Progenitor cell of endocrine pancreas (in vitro differentiated cells): ENCODE results near the gene FAM111B. TPM values are rescaled to one million over a fixed set of nuclear protein-coding genes. Genes with fewer than 3 reads are reported as not detected.

Source experiments
- DNase-seq: peaks from one replicate; pipeline ENCODE4 v3.0.0; 2021; ENCODE audit warnings: low spot score; ENCODE audit not compliant: unreplicated experiment
- H3K27ac Mint-ChIP-seq: 2 replicates; pipeline ENCODE4 v1.8.0; 2021; ENCODE audit warnings: mild to moderate bottlenecking, moderate library complexity, mixed read lengths
- H3K27me3 Mint-ChIP-seq: 2 replicates; pipeline ENCODE4 v1.8.0; 2021; ENCODE audit warnings: mixed read lengths
- H3K36me3 Mint-ChIP-seq: 2 replicates; pipeline ENCODE4 v1.8.0; 2022; ENCODE audit warnings: mixed read lengths; ENCODE audit not compliant: insufficient read depth
- H3K4me1 Mint-ChIP-seq: 2 replicates; pipeline ENCODE4 v1.8.0; 2021; ENCODE audit warnings: low read depth, mixed read lengths
- H3K4me3 Mint-ChIP-seq: 2 replicates; pipeline ENCODE4 v1.8.0; 2021; ENCODE audit warnings: low read depth, mild to moderate bottlenecking, moderate library complexity, mixed read lengths
- H3K9me3 Mint-ChIP-seq: 2 replicates; pipeline ENCODE4 v1.8.0; 2021; ENCODE audit warnings: low read depth, mixed read lengths
- CTCF ChIP-seq: fragments of 200-600 bp; sonication (generic); IDR thresholded peaks from one replicate; pipeline ENCODE4 v1.5.0; 2021; ENCODE audit warnings: antibody characterized with exemption, mild to moderate bottlenecking; ENCODE audit not compliant: unreplicated experiment
- total RNA-seq: library from RNA; stranded (reverse); gene quantifications from 2 replicates; pipeline ENCODE4 v1.2.1, GENCODE V29; 2021

The FAM111B gene
- total RNA-seq, 1 donor from 2014 or later: 14.7 TPM

- DNase-seq: no peak
- Mint-ChIP-seq H3K9me3 (no peaks in the 10 kb centered on the region), H3K27ac (no peak overlapping the region), H3K4me3 (peak overlapping the region; percentile 88), H3K4me1 (peaks cover 40% of the 10 kb centered on the region), H3K27me3 (no peaks in the 10 kb centered on the region), H3K36me3 (peaks cover 10% of the 10 kb centered on the region)
- no peak for TF ChIP-seq CTCF
Measured at GRCh38 chr11:59145534-59145933, 38.5 kb downstream of the FAM111B start.

GRCh38 chr11:59151761-59152160 is 44.7 kb downstream of the FAM111B start:
- H3K27ac Mint-ChIP-seq: no peak overlapping the region
- no peak for DNase-seq
- H3K4me1 Mint-ChIP-seq: peaks cover 7% of the 10 kb centered on the region
- TF ChIP-seq CTCF: no peak
- H3K9me3 Mint-ChIP-seq: no peaks in the 10 kb centered on the region
- H3K27me3 Mint-ChIP-seq: peaks cover 1% of the 10 kb centered on the region
- no peak overlapping the region for H3K4me3 Mint-ChIP-seq
- peaks cover 22% of the 10 kb centered on the region for H3K36me3 Mint-ChIP-seq

GRCh38 chr11:59152312-59152951 is 45.4 kb downstream of the FAM111B start:
- H3K27ac Mint-ChIP-seq: no peak overlapping the region
- no peak for DNase-seq
- peaks cover 3% of the 10 kb centered on the region for H3K27me3 Mint-ChIP-seq
- peaks cover 2% of the 10 kb centered on the region for H3K4me1 Mint-ChIP-seq
- H3K4me3 Mint-ChIP-seq: no peak overlapping the region
- no peak for TF ChIP-seq CTCF
- H3K36me3 Mint-ChIP-seq: peaks cover 22% of the 10 kb centered on the region
- no peaks in the 10 kb centered on the region for H3K9me3 Mint-ChIP-seq

- Mint-ChIP-seq H3K9me3 (no peaks in the 10 kb centered on the region), H3K36me3 (peaks cover 17% of the 10 kb centered on the region), H3K27me3 (peaks cover 3% of the 10 kb centered on the region), H3K4me3 (no peak overlapping the region), H3K4me1 (no peaks in the 10 kb centered on the region), H3K27ac (no peak overlapping the region)
- TF ChIP-seq CTCF: no peak
- no peak for DNase-seq
Measured at GRCh38 chr11:59154610-59155009, 47.6 kb downstream of the FAM111B start.

- H3K27me3 Mint-ChIP-seq: peaks cover 12% of the 10 kb centered on the region
- no peak overlapping the region for H3K4me3 Mint-ChIP-seq
- TF ChIP-seq CTCF: no peak
- no peak for DNase-seq
- H3K27ac Mint-ChIP-seq: no peak overlapping the region
- H3K4me1 Mint-ChIP-seq: no peaks in the 10 kb centered on the region
- H3K36me3 Mint-ChIP-seq: peaks cover 5% of the 10 kb centered on the region
- peaks cover 5% of the 10 kb centered on the region for H3K9me3 Mint-ChIP-seq
Measured at GRCh38 chr11:59157433-59157832, 50.4 kb downstream of the FAM111B start.
